Stimulated activated CD4-positive, alpha-beta T cell treated with anti-CD3 and anti-CD28 coated beads, TNF-alpha, amount 100 ng/mL, for 48 hours (primary cell): Measurements from ENCODE around the gene METTL14.

ENCODE experiments used
- DNase-seq, 3 donors: peaks; one replicate each; pipeline ENCODE4 v3.0.0-alpha.2; 2020; ENCODE audit warnings: low read depth in 3 of 3

The METTL14 gene

GRCh38 chr4:118734491-118735205 is 49.5 kb downstream of the METTL14 start:
- DNase-seq, result no peak

GRCh38 chr4:118736900-118737299 is 51.7 kb downstream of the METTL14 start:
- DNase-seq, result no peak

GRCh38 chr4:118738090-118738489 is 52.9 kb downstream of the METTL14 start:
- no peak for DNase-seq

- no peak for DNase-seq
These were observed 54.0 kb downstream of the METTL14 start for GRCh38 chr4:118739022-118739713.

- DNase-seq, result no peak
These were observed 55.7 kb downstream of the METTL14 start for GRCh38 chr4:118740869-118741268.

- no peak for DNase-seq
These were observed 56.2 kb downstream of the METTL14 start for GRCh38 chr4:118741301-118741855.

GRCh38 chr4:118742050-118742449 is 56.9 kb downstream of the METTL14 start:
- DNase-seq, result no peak

GRCh38 chr4:118743867-118744266 is 58.7 kb downstream of the METTL14 start:
- DNase-seq, result no peak

- no peak for DNase-seq
These were observed 60.2 kb downstream of the METTL14 start for GRCh38 chr4:118745357-118745756.

GRCh38 chr4:118746251-118746919 is 61.2 kb downstream of the METTL14 start:
- DNase-seq, result no peak

- no peak for DNase-seq
These were observed 64.3 kb downstream of the METTL14 start for GRCh38 chr4:118749347-118749988.

GRCh38 chr4:118751629-118752323 is 66.6 kb downstream of the METTL14 start:
- DNase-seq, result no peak

GRCh38 chr4:118752551-118752950 is 67.4 kb downstream of the METTL14 start:
- DNase-seq, result no peak

GRCh38 chr4:118753096-118753495 is 67.9 kb downstream of the METTL14 start:
- DNase-seq, result no peak

- no peak for DNase-seq
These were observed 68.5 kb downstream of the METTL14 start for GRCh38 chr4:118753685-118754084.

GRCh38 chr4:118754890-118755289 is 69.7 kb downstream of the METTL14 start:
- DNase-seq, result no peak

GRCh38 chr4:118755438-118756226 is 70.4 kb downstream of the METTL14 start:
- DNase-seq, result no peak

GRCh38 chr4:118756429-118756828 is 71.2 kb downstream of the METTL14 start:
- DNase-seq, result no peak

GRCh38 chr4:118756958-118757357 is 71.8 kb downstream of the METTL14 start:
- no peak for DNase-seq

GRCh38 chr4:118757761-118758251 is 72.6 kb downstream of the METTL14 start:
- DNase-seq, result no peak
